Immature natural killer cell (primary cell): ENCODE measurements around the gene ARID1B. TPM values are rescaled to one million over a fixed set of nuclear protein-coding genes. Genes with fewer than 3 reads are reported as not detected.

Experiments
- DNase-seq, 3 donors: peaks; one replicate each; pipeline ENCODE4 v3.0.0; 2022; ENCODE audit warnings: mixed read lengths in 1 of 3
- H3K27ac Mint-ChIP-seq, 6 donors: one replicate each; pipeline ENCODE4 v1.8.0; 2020; ENCODE audit warnings: mixed read lengths in 6 of 6, mild to moderate bottlenecking in 5 of 6, inconsistent platforms in 4 of 6, moderate library complexity in 3 of 6
- H3K27me3 Mint-ChIP-seq, 3 donors: one replicate each; pipeline ENCODE4 v1.8.0; 2020 to 2021; ENCODE audit warnings: low read depth in 3 of 3, mild to moderate bottlenecking in 3 of 3, mixed read lengths in 3 of 3, moderate library complexity in 3 of 3, inconsistent platforms in 1 of 3
- H3K36me3 Mint-ChIP-seq, 3 donors: one replicate each; pipeline ENCODE4 v1.8.0; 2020; ENCODE audit warnings: mixed read lengths in 3 of 3, inconsistent platforms in 2 of 3, mild to moderate bottlenecking in 2 of 3
- H3K4me1 Mint-ChIP-seq, 2 donors: one replicate each; pipeline ENCODE4 v1.8.0; 2020; ENCODE audit warnings: inconsistent platforms in 2 of 2, mild to moderate bottlenecking in 2 of 2, mixed read lengths in 2 of 2, moderate library complexity in 1 of 2
- H3K4me3 Mint-ChIP-seq, 5 donors: one replicate each; pipeline ENCODE4 v1.8.0; 2020; ENCODE audit warnings: mild to moderate bottlenecking in 5 of 5, mixed read lengths in 5 of 5, inconsistent platforms in 3 of 5, moderate library complexity in 3 of 5
- H3K9me3 Mint-ChIP-seq, 6 donors: one replicate each; pipeline ENCODE4 v1.8.0; 2020; ENCODE audit warnings: mild to moderate bottlenecking in 6 of 6, mixed read lengths in 6 of 6, inconsistent platforms in 4 of 6, moderate library complexity in 3 of 6
- polyA plus RNA-seq, 3 donors: library from polyadenylated mRNA; unstranded; fragments of 300-500 nt; fragmentation: Illumina TruSeq; gene quantifications; one replicate each; pipeline ENCODE4 v1.2.3, GENCODE V29; 2021

ARID1B gene
- polyA plus RNA-seq, 3 donors from 2014 or later, result 7.6 to 18.1 (median 8.7) TPM

- Mint-ChIP-seq H3K4me3 (peak overlapping the region; percentile 72 to 89 (median 83)), H3K27me3 (peaks cover 0 to 2% (median 0%) of the 10 kb centered on the region in 3 donors), H3K27ac (peak overlapping the region; percentile 92 to 97 (median 96)), H3K4me1 (peaks cover 74 to 78% of the 10 kb centered on the region in 2 donors), H3K36me3 (peaks cover 3 to 7% (median 6%) of the 10 kb centered on the region in 3 donors), H3K9me3 (no peaks in the 10 kb centered on the region)
- peak; percentile 72 to 82 (median 78) for DNase-seq
These were observed 322.9 kb downstream of the ARID1B start for GRCh38 chr6:157099912-157100593.

- H3K4me1 Mint-ChIP-seq, result peaks cover 71 to 73% of the 10 kb centered on the region in 2 donors
- peaks cover 0 to 2% (median 2%) of the 10 kb centered on the region in 3 donors for H3K27me3 Mint-ChIP-seq
- peak overlapping the region in 2 of 5 donors; percentile 85 to 89 for H3K4me3 Mint-ChIP-seq
- peaks cover 3 to 7% (median 3%) of the 10 kb centered on the region in 3 donors for H3K36me3 Mint-ChIP-seq
- H3K9me3 Mint-ChIP-seq, result no peaks in the 10 kb centered on the region
- peak overlapping the region; percentile 92 to 97 (median 96) for H3K27ac Mint-ChIP-seq
- DNase-seq, result no peak
These were observed 324.0 kb downstream of the ARID1B start for GRCh38 chr6:157101166-157101565.

GRCh38 chr6:157104803-157105202 lies 327.6 kb downstream of the ARID1B start:
- H3K27me3 Mint-ChIP-seq, result peaks cover 0 to 2% (median 2%) of the 10 kb centered on the region in 3 donors
- no peaks in the 10 kb centered on the region for H3K9me3 Mint-ChIP-seq
- DNase-seq, result no peak
- peak overlapping the region in 4 of 6 donors; percentile 5 to 73 (median 42) for H3K27ac Mint-ChIP-seq
- no peak overlapping the region for H3K4me3 Mint-ChIP-seq
- H3K36me3 Mint-ChIP-seq, result peaks cover 0 to 3% (median 3%) of the 10 kb centered on the region in 3 donors
- peaks cover 64 to 68% of the 10 kb centered on the region in 2 donors for H3K4me1 Mint-ChIP-seq

GRCh38 chr6:157106487-157106886 lies 329.3 kb downstream of the ARID1B start:
- Mint-ChIP-seq H3K4me3 (no peak overlapping the region), H3K9me3 (no peaks in the 10 kb centered on the region), H3K27me3 (peaks cover 0 to 2% (median 2%) of the 10 kb centered on the region in 3 donors), H3K36me3 (peaks cover 3 to 7% (median 7%) of the 10 kb centered on the region in 3 donors), H3K27ac (peak overlapping the region; percentile 9 to 79 (median 44)), H3K4me1 (peaks cover 54 to 66% of the 10 kb centered on the region in 2 donors)
- no peak for DNase-seq

GRCh38 chr6:157107571-157107914 lies 330.4 kb downstream of the ARID1B start:
- no peak for DNase-seq
- peaks cover 6 to 10% (median 7%) of the 10 kb centered on the region in 3 donors for H3K36me3 Mint-ChIP-seq
- peaks cover 50 to 64% of the 10 kb centered on the region in 2 donors for H3K4me1 Mint-ChIP-seq
- peak overlapping the region in 1 of 5 donors; percentile 0 for H3K4me3 Mint-ChIP-seq
- peaks cover 0 to 2% (median 2%) of the 10 kb centered on the region in 3 donors for H3K27me3 Mint-ChIP-seq
- no peaks in the 10 kb centered on the region for H3K9me3 Mint-ChIP-seq
- H3K27ac Mint-ChIP-seq, result peak overlapping the region; percentile 17 to 80 (median 58)

- peaks cover 0 to 2% (median 2%) of the 10 kb centered on the region in 3 donors for H3K27me3 Mint-ChIP-seq
- H3K4me3 Mint-ChIP-seq, result peak overlapping the region in 1 of 5 donors; percentile 0
- H3K27ac Mint-ChIP-seq, result peak overlapping the region; percentile 17 to 80 (median 58)
- no peaks in the 10 kb centered on the region for H3K9me3 Mint-ChIP-seq
- peaks cover 44 to 61% of the 10 kb centered on the region in 2 donors for H3K4me1 Mint-ChIP-seq
- H3K36me3 Mint-ChIP-seq, result peaks cover 6 to 11% (median 8%) of the 10 kb centered on the region in 3 donors
- DNase-seq, result peak in 1 of 3 donors; percentile 58
These were observed 330.9 kb downstream of the ARID1B start for GRCh38 chr6:157107915-157108651.

- Mint-ChIP-seq H3K27me3 (peaks cover 0 to 2% (median 2%) of the 10 kb centered on the region in 3 donors), H3K4me3 (no peak overlapping the region), H3K36me3 (peaks cover 10 to 17% (median 12%) of the 10 kb centered on the region in 3 donors), H3K4me1 (peaks cover 42 to 61% of the 10 kb centered on the region in 2 donors), H3K9me3 (no peaks in the 10 kb centered on the region), H3K27ac (peak overlapping the region in 4 of 6 donors; percentile 35 to 86 (median 50))
- no peak for DNase-seq
These were observed 331.7 kb downstream of the ARID1B start for GRCh38 chr6:157108923-157109322.

GRCh38 chr6:157110607-157111006 lies 333.4 kb downstream of the ARID1B start:
- Mint-ChIP-seq H3K27ac (peak overlapping the region in 1 of 6 donors; percentile 71), H3K27me3 (peaks cover 0 to 2% (median 0%) of the 10 kb centered on the region in 3 donors), H3K9me3 (no peaks in the 10 kb centered on the region), H3K4me3 (no peak overlapping the region), H3K36me3 (peaks cover 6 to 27% (median 20%) of the 10 kb centered on the region in 3 donors), H3K4me1 (peaks cover 30 to 51% of the 10 kb centered on the region in 2 donors)
- DNase-seq, result no peak

- peaks cover 6 to 27% (median 20%) of the 10 kb centered on the region in 3 donors for H3K36me3 Mint-ChIP-seq
- peaks cover 14 to 29% of the 10 kb centered on the region in 2 donors for H3K4me1 Mint-ChIP-seq
- no peaks in the 10 kb centered on the region for H3K9me3 Mint-ChIP-seq
- DNase-seq, result no peak
- peak overlapping the region in 3 of 6 donors; percentile 36 to 75 (median 68) for H3K27ac Mint-ChIP-seq
- no peak overlapping the region for H3K4me3 Mint-ChIP-seq
- H3K27me3 Mint-ChIP-seq, result peaks cover 0 to 2% (median 0%) of the 10 kb centered on the region in 3 donors
These were observed 336.2 kb downstream of the ARID1B start for GRCh38 chr6:157113389-157113788.

GRCh38 chr6:157116426-157116825 lies 339.2 kb downstream of the ARID1B start:
- H3K9me3 Mint-ChIP-seq, result no peaks in the 10 kb centered on the region
- DNase-seq, result no peak
- peak overlapping the region in 1 of 6 donors; percentile 35 for H3K27ac Mint-ChIP-seq
- H3K4me3 Mint-ChIP-seq, result no peak overlapping the region
- no peaks in the 10 kb centered on the region for H3K27me3 Mint-ChIP-seq
- H3K36me3 Mint-ChIP-seq, result peaks cover 6 to 29% (median 12%) of the 10 kb centered on the region in 3 donors
- peaks cover 15 to 34% of the 10 kb centered on the region in 2 donors for H3K4me1 Mint-ChIP-seq

- Mint-ChIP-seq H3K36me3 (peaks cover 4 to 24% (median 12%) of the 10 kb centered on the region in 3 donors), H3K27ac (peak overlapping the region in 1 of 6 donors; percentile 56), H3K4me1 (peaks cover 11 to 26% of the 10 kb centered on the region in 2 donors), H3K27me3 (no peaks in the 10 kb centered on the region), H3K9me3 (no peaks in the 10 kb centered on the region), H3K4me3 (no peak overlapping the region)
- no peak for DNase-seq
These were observed 340.4 kb downstream of the ARID1B start for GRCh38 chr6:157117431-157118095.

- Mint-ChIP-seq H3K27me3 (no peaks in the 10 kb centered on the region), H3K4me1 (peaks cover 15 to 29% of the 10 kb centered on the region in 2 donors), H3K4me3 (no peak overlapping the region), H3K36me3 (peaks cover 0 to 17% (median 10%) of the 10 kb centered on the region in 3 donors), H3K9me3 (no peaks in the 10 kb centered on the region), H3K27ac (peak overlapping the region in 2 of 6 donors; percentile 53 to 61)
- DNase-seq, result no peak
These were observed 342.4 kb downstream of the ARID1B start for GRCh38 chr6:157119502-157120027.
